Coronary artery (tissue), 2 donors: ENCODE results near the gene MAPK8IP3.

Experiments
- DNase-seq: peaks from one replicate; pipeline ENCODE4 v3.0.0-alpha.2; 2017; ENCODE audit warnings: low spot score
- H3K27ac ChIP-seq, 2 donors: fragments of 200-600 bp; sonication (generic); one replicate each; pipeline ENCODE4 v1.5.1; 2016 to 2019
- H3K4me3 ChIP-seq: fragments of 200-600 bp; sonication (generic); 2 replicates; pipeline ENCODE4 v1.5.1; 2016; ENCODE audit warnings: mild to moderate bottlenecking, moderate library complexity
- CTCF ChIP-seq: fragments of 200-600 bp; sonication (generic); IDR thresholded peaks from one replicate; pipeline ENCODE4 v1.5.1; 2019; ENCODE audit warnings: antibody characterized with exemption

MAPK8IP3 gene

DNA sequence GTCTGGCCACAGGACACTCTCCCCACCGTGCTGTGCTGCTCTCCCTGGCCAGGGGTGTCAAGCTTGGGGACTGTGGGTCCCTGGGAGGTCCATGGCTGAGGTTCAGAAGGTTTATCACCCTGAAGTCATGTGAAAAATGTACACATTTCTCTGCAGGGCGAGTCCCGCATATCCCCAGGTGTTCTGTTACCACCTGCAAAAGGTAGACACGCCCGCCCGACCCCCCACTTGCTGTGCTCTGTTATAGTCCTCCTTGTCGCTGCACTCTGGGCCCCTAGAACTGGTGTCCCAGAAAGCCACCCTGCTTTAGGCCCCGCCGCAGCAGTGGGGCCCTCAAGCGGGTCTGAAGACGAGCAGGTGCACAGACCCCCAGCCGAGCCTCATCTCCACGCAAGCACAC is 16.1 kb upstream of the MAPK8IP3 start:
- Histone ChIP-seq H3K27ac (no peak overlapping the region), H3K4me3 (no peak overlapping the region)
- TF ChIP-seq CTCF, result no peak
- no peak for DNase-seq

- no peak overlapping the region for H3K27ac ChIP-seq
- TF ChIP-seq CTCF, result no peak
- no peak for DNase-seq
- no peak overlapping the region for H3K4me3 ChIP-seq
These were observed 15.2 kb upstream of the MAPK8IP3 start for GRCh38 chr16:1690810-1691209.

- Histone ChIP-seq H3K4me3 (no peak overlapping the region), H3K27ac (no peak overlapping the region)
- TF ChIP-seq CTCF, result no peak
- DNase-seq, result no peak
These were observed 14.7 kb upstream of the MAPK8IP3 start for GRCh38 chr16:1691276-1691675.

DNA sequence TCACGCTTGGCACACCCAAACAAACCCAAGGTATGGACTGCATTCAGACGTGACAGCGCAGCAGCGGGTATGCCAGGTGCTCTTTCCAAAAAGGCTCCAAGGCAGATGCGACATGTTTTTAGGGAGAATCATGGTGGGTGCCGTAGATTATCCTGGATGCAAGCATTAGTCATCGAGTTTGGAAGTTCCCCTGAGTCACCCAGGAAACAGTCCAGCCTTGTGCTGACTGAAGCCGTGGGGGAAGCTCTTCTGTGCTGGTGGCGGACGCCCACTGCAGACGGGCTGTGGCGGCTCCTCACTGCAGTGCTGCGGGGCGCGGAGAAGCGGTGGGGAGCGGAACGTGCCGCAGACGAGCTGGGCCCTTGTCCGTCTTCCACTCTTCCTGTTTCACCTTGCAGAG is 14.0 kb upstream of the MAPK8IP3 start:
- Histone ChIP-seq H3K27ac (no peak overlapping the region), H3K4me3 (no peak overlapping the region)
- DNase-seq, result no peak
- TF ChIP-seq CTCF, result no peak

GRCh38 chr16:1696863-1697262 is 9.1 kb upstream of the MAPK8IP3 start:
- Histone ChIP-seq H3K4me3 (no peak overlapping the region), H3K27ac (no peak overlapping the region)
- no peak for DNase-seq
- no peak for TF ChIP-seq CTCF

DNA sequence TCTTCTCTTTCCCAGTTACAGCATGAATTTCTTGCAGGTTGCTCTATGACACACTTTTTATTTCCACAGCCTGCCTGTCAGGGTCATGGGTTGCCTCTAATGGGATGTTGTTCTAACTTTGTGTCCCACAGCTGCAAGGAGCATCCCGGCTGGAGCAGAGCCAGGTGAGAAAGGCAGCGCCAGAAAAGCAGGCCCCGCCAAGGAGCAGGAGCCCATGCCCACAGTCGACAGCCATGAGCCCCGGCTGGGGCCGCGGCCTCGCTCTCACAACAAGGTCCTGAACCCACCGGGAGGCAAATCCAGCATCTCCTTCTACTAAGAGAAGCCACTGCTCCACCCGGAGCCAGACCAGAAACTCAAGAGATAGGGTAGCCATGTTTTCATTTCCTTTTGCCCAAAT is 7.3 kb upstream of the MAPK8IP3 start:
- no peak for TF ChIP-seq CTCF
- DNase-seq, result no peak
- H3K4me3 ChIP-seq, result no peak overlapping the region
- no peak overlapping the region for H3K27ac ChIP-seq

- no peak for DNase-seq
- H3K27ac ChIP-seq, result no peak overlapping the region
- TF ChIP-seq CTCF, result no peak
- H3K4me3 ChIP-seq, result no peak overlapping the region
These were observed 5.7 kb upstream of the MAPK8IP3 start for GRCh38 chr16:1700246-1700645.
